Neural cell (in vitro differentiated cells): ENCODE results near the gene MYBPC2. TPM values are rescaled to one million over a fixed set of nuclear protein-coding genes. Genes with fewer than 3 reads are reported as not detected.

Experiments
- H2AFZ ChIP-seq: fragments of 200-600, 300-800 bp; sonication (generic), shearing (Covaris generic); 2 replicates; pipeline ENCODE4 v1.6.0; 2014; ENCODE audit warnings: low read depth, mild to moderate bottlenecking, antibody characterized with exemption, low read length, moderate library complexity
- H3F3A ChIP-seq: fragments of 200-600 bp; shearing (Covaris generic); 2 replicates; pipeline ENCODE4 v1.6.1; 2016; ENCODE audit warnings: mild to moderate bottlenecking, moderate library complexity, mixed read lengths, antibody characterized with exemption, low read length; ENCODE audit not compliant: insufficient read depth, poor library complexity, severe bottlenecking
- H3K27ac ChIP-seq: fragments of 200-600, 300-800 bp; sonication (generic), shearing (Covaris generic); 2 replicates; pipeline ENCODE4 v1.5.1; 2014; ENCODE audit warnings: mild to moderate bottlenecking, low read length, moderate library complexity
- H3K27me3 ChIP-seq: fragments of 300-800, 200-600 bp; sonication (generic), shearing (Covaris generic); 2 replicates; pipeline ENCODE4 v1.6.0; 2014; ENCODE audit warnings: mild to moderate bottlenecking, low read depth, low read length, moderate library complexity; ENCODE audit not compliant: insufficient read depth
- H3K36me3 ChIP-seq: fragments of 300-800, 200-600 bp; sonication (generic), shearing (Covaris generic); 2 replicates; pipeline ENCODE4 v1.5.1; 2014; ENCODE audit warnings: mild to moderate bottlenecking, antibody characterized with exemption, low read length, moderate library complexity; ENCODE audit not compliant: insufficient read depth
- H3K4me2 ChIP-seq: fragments of 300-800, 200-600 bp; sonication (generic), shearing (Covaris generic); 2 replicates; pipeline ENCODE4 v1.6.0; 2014; ENCODE audit warnings: mild to moderate bottlenecking, low read length
- H3K4me3 ChIP-seq: fragments of 300-800, 200-600 bp; sonication (generic), shearing (Covaris generic); 2 replicates; pipeline ENCODE4 v1.5.1; 2014; ENCODE audit warnings: mild to moderate bottlenecking, low read length, moderate library complexity
- H3K79me2 ChIP-seq: fragments of 200-600 bp; shearing (Covaris generic); replicated peaks from 2 replicates; pipeline ENCODE4 v1.6.0; 2014; ENCODE audit warnings: mild to moderate bottlenecking, low read length, moderate library complexity; ENCODE audit not compliant: insufficient read depth
- H3K9ac ChIP-seq: fragments of 300-800, 200-600 bp; sonication (generic), shearing (Covaris generic); 2 replicates; pipeline ENCODE4 v1.6.1; 2016; ENCODE audit warnings: mild to moderate bottlenecking, low read length, mixed read lengths
- H3K9me2 ChIP-seq: fragments of 200-600 bp; shearing (Covaris generic); 2 replicates; pipeline ENCODE4 v1.6.1; 2016; ENCODE audit warnings: mild to moderate bottlenecking, low read length, mixed read lengths; ENCODE audit not compliant: insufficient read depth
- H3K9me3 ChIP-seq: fragments of 200-600, 300-800 bp; sonication (generic), shearing (Covaris generic); 2 replicates; pipeline ENCODE4 v1.6.1; 2016; ENCODE audit warnings: mild to moderate bottlenecking, mixed run types, low read length, moderate library complexity, mixed read lengths
- H4K20me1 ChIP-seq: fragments of 200-600 bp; shearing (Covaris generic); 2 replicates; pipeline ENCODE4 v1.6.1; 2016; ENCODE audit warnings: mild to moderate bottlenecking, mixed run types; ENCODE audit not compliant: insufficient read depth
- EP300 ChIP-seq: fragments of 450-650 bp; conservative IDR thresholded peaks from 2 replicates; pipeline ENCODE4 v1.6.1; 2014; ENCODE audit warnings: antibody characterized with exemption, mild to moderate bottlenecking, moderate library complexity; ENCODE audit not compliant: poor library complexity, severe bottlenecking
- EZH2 ChIP-seq: fragments of 200-600, 300-800 bp; shearing (Covaris generic), sonication (generic); IDR thresholded peaks from 2 replicates; pipeline ENCODE4 v1.6.1; 2014; ENCODE audit warnings: antibody characterized with exemption, low read length, borderline replicate concordance, mild to moderate bottlenecking; ENCODE audit not compliant: insufficient read depth, poor library complexity, severe bottlenecking
- MXI1 ChIP-seq: fragments of 450-650 bp; conservative IDR thresholded peaks from 2 replicates; pipeline ENCODE4 v1.6.1; 2014; ENCODE audit warnings: antibody characterized with exemption, mild to moderate bottlenecking; ENCODE audit not compliant: poor library complexity, severe bottlenecking
- POLR2AphosphoS5 ChIP-seq: IDR thresholded peaks from 2 replicates; pipeline ENCODE4 v1.6.1; 2012
- RAD21 ChIP-seq: fragments of 450-650 bp; conservative IDR thresholded peaks from 2 replicates; pipeline ENCODE4 v1.6.1; 2014; ENCODE audit warnings: antibody characterized with exemption, mild to moderate bottlenecking, moderate library complexity
- SMC3 ChIP-seq: fragments of 450-650 bp; conservative IDR thresholded peaks from 2 replicates; pipeline ENCODE4 v1.6.1; 2014; ENCODE audit warnings: antibody characterized with exemption, mild to moderate bottlenecking, moderate library complexity; ENCODE audit not compliant: poor library complexity
- TAF1 ChIP-seq: IDR thresholded peaks from 2 replicates; pipeline ENCODE4 v1.6.1; 2012; ENCODE audit warnings: low read depth
- polyA plus RNA-seq: library from polyadenylated mRNA; depleted of rRNA; stranded (reverse); fragments of >200 nt; gene quantifications from 2 replicates; pipeline ENCODE4 v1.2.3, GENCODE V29; 2014
- TF ChIP-seq, protein P1 (sequence below): IDR thresholded peaks from 2 replicates; pipeline ENCODE4 v1.6.1; 2012; ENCODE audit warnings: borderline replicate concordance
- TF ChIP-seq, protein P2 (sequence below): fragments of 450-650 bp; IDR thresholded peaks from 2 replicates; pipeline ENCODE4 v1.5.1; 2014; ENCODE audit warnings: antibody characterized with exemption, mild to moderate bottlenecking, moderate library complexity; ENCODE audit not compliant: poor library complexity, severe bottlenecking

Gene MYBPC2
- polyA plus RNA-seq, 1 donor from 2014 or later = not detected

- no peaks in the 10 kb centered on the region for H3F3A ChIP-seq
- no peaks in the 10 kb centered on the region for H3K27me3 ChIP-seq
- H3K9me2 ChIP-seq = no peaks in the 10 kb centered on the region
- H3K4me2 ChIP-seq = no peak overlapping the region
- H3K36me3 ChIP-seq = no peaks in the 10 kb centered on the region
- H4K20me1 ChIP-seq = no peaks in the 10 kb centered on the region
- TF ChIP-seq EP300 (no peak), TAF1 (no peak)
- no peak overlapping the region for H3K27ac ChIP-seq
- H3K9me3 ChIP-seq = no peaks in the 10 kb centered on the region
- no peaks in the 10 kb centered on the region for H3K79me2 ChIP-seq
- no peak overlapping the region for H2AFZ ChIP-seq
- no peak overlapping the region for H3K4me3 ChIP-seq
- H3K9ac ChIP-seq = no peak overlapping the region
Measured at GRCh38 chr19:50444059-50444458, 11.4 kb downstream of the MYBPC2 start.

GRCh38 chr19:50447053-50447452 lies 14.4 kb downstream of the MYBPC2 start:
- Histone ChIP-seq H3K27ac (no peak overlapping the region), H3K9me2 (no peaks in the 10 kb centered on the region), H3K4me2 (no peak overlapping the region), H3K27me3 (no peaks in the 10 kb centered on the region), H4K20me1 (no peaks in the 10 kb centered on the region), H3K36me3 (no peaks in the 10 kb centered on the region), H3K4me3 (no peak overlapping the region), H3K9ac (no peak overlapping the region), H3K9me3 (no peaks in the 10 kb centered on the region), H3F3A (no peaks in the 10 kb centered on the region), H3K79me2 (no peaks in the 10 kb centered on the region), H2AFZ (no peak overlapping the region)
- TF ChIP-seq SMC3 (no peak), EP300 (no peak), MXI1 (no peak), TAF1 (no peak), RAD21 (no peak), EZH2 (no peak), POLR2AphosphoS5 (no peak)
- TF ChIP-seq, protein P1, sequence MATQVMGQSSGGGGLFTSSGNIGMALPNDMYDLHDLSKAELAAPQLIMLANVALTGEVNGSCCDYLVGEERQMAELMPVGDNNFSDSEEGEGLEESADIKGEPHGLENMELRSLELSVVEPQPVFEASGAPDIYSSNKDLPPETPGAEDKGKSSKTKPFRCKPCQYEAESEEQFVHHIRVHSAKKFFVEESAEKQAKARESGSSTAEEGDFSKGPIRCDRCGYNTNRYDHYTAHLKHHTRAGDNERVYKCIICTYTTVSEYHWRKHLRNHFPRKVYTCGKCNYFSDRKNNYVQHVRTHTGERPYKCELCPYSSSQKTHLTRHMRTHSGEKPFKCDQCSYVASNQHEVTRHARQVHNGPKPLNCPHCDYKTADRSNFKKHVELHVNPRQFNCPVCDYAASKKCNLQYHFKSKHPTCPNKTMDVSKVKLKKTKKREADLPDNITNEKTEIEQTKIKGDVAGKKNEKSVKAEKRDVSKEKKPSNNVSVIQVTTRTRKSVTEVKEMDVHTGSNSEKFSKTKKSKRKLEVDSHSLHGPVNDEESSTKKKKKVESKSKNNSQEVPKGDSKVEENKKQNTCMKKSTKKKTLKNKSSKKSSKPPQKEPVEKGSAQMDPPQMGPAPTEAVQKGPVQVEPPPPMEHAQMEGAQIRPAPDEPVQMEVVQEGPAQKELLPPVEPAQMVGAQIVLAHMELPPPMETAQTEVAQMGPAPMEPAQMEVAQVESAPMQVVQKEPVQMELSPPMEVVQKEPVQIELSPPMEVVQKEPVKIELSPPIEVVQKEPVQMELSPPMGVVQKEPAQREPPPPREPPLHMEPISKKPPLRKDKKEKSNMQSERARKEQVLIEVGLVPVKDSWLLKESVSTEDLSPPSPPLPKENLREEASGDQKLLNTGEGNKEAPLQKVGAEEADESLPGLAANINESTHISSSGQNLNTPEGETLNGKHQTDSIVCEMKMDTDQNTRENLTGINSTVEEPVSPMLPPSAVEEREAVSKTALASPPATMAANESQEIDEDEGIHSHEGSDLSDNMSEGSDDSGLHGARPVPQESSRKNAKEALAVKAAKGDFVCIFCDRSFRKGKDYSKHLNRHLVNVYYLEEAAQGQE = no peak
- TF ChIP-seq, protein P2, sequence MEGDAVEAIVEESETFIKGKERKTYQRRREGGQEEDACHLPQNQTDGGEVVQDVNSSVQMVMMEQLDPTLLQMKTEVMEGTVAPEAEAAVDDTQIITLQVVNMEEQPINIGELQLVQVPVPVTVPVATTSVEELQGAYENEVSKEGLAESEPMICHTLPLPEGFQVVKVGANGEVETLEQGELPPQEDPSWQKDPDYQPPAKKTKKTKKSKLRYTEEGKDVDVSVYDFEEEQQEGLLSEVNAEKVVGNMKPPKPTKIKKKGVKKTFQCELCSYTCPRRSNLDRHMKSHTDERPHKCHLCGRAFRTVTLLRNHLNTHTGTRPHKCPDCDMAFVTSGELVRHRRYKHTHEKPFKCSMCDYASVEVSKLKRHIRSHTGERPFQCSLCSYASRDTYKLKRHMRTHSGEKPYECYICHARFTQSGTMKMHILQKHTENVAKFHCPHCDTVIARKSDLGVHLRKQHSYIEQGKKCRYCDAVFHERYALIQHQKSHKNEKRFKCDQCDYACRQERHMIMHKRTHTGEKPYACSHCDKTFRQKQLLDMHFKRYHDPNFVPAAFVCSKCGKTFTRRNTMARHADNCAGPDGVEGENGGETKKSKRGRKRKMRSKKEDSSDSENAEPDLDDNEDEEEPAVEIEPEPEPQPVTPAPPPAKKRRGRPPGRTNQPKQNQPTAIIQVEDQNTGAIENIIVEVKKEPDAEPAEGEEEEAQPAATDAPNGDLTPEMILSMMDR = no peak

DNA sequence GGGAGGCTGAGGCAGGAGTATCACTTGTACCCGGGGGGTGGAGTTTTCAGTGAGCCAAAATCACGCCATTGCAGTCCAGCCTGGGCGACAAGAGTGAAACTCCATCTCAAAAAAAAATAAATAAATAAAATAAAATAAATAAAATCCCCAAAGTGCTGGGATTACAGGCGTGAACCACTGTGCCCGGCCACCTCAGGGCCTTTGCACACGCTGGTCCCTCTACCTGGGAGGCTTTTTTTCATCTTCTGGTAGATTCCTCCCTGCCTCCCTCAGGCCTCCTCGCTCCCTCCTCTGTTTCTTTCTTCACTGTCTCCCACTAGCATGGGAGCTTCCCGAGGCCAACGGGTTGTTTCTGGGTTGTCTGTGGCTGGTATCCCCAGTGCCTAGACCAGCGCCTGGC lies 15.1 kb downstream of the MYBPC2 start:
- Histone ChIP-seq H3K36me3 (no peaks in the 10 kb centered on the region), H3F3A (no peaks in the 10 kb centered on the region), H3K9me2 (no peaks in the 10 kb centered on the region), H4K20me1 (no peaks in the 10 kb centered on the region), H3K79me2 (no peaks in the 10 kb centered on the region), H3K4me3 (no peak overlapping the region), H3K9me3 (no peaks in the 10 kb centered on the region), H3K27ac (no peak overlapping the region), H3K27me3 (no peaks in the 10 kb centered on the region), H2AFZ (no peak overlapping the region), H3K4me2 (no peak overlapping the region), H3K9ac (no peak overlapping the region)
- TF ChIP-seq RAD21 (no peak), POLR2AphosphoS5 (no peak), EZH2 (no peak), SMC3 (no peak), MXI1 (no peak), EP300 (no peak), TAF1 (no peak)
- TF ChIP-seq, protein P1 = no peak
- TF ChIP-seq, protein P2 = no peak
